ENCODE results near the gene MAPK1.
A peak's percentile ranks its signal among the peaks of the same experiment; 100 is the strongest.
"Not testable (repeated sequence)": the region's sequence is repeated elsewhere in the genome, so short reads cannot be mapped to it uniquely, and the experiment has no call there.

MAPK1 gene

GRCh38 chr22:21744917-21745316 lies 122.5 kb downstream of the MAPK1 start:
- DNase-seq: not testable (repeated sequence)

DNA sequence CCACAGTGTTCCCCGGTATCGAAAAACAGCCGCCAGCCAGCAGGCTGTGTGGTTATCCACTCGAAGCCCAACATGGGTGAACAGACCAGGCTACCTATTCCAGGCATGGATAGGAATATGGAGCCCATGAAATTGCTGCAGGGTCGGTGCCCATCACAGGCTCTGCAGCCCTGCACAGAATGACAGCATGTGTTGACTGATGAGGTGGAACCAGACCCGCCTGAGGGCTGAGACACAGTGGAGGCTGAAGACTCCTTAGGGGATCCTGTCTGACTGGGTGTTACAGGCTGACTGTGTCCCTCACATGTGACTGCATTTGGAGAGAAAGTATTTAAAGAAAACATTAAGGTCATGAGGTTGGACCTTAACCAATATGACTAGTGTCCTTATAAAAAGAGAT lies 125.7 kb downstream of the MAPK1 start:
- DNase-seq: no peak

DNA sequence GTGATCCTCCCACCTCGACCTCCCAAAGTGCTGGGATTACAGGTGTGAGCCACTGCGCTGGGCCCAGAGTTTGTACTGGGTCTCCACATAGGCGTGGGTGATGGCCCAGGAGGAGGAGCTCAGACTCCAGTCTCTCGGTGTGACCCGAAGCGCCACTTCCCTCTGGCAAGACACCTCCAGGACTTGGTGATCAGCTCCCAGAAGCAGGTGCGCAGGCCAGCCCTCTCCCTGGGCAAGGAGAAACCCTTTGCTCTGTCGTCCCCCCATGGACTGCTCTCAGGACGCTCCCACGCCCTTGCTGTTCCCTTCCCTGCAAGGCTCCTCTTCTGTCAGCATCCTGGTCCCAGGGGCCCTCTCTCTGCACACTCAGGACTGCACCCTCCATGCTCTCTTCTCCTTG lies 126.4 kb downstream of the MAPK1 start:
- DNase-seq: no peak

GRCh38 chr22:21739828-21740377 lies 127.5 kb downstream of the MAPK1 start:
- no peak for DNase-seq

GRCh38 chr22:21738966-21739365 lies 128.5 kb downstream of the MAPK1 start:
- DNase-seq: no peak

- no peak for DNase-seq
Observed at GRCh38 chr22:21738081-21738480, 129.4 kb downstream of the MAPK1 start.

DNA sequence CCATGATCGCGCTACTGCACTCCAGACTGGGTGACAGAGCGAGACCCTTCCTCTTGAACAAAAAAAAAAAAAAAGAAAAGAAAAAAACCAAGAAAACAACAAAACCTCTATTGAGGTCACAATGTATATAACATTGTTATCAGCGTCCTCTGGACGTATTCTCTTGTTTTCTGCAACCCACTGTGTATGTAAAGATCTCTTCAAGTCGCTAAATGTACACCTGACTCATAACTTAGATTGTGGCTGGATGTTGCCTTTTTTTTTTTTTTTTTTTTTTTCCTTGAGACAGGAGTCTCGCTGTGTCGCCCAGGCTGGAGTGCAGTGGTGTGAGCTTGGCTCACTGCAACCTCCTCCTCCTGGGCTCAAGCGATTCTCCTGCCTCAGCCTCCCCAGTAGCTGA lies 130.5 kb downstream of the MAPK1 start:
- DNase-seq: no peak

- DNase-seq: no peak
Observed at GRCh38 chr22:21736084-21736642, 131.3 kb downstream of the MAPK1 start.

- DNase-seq: peak; percentile 95
Observed at GRCh38 chr22:21735200-21736083, 132.0 kb downstream of the MAPK1 start, which contains the start of gene YPEL1. YPEL1 (minus strand) TSS chr22:21735794; CDS start chr22:21710744, 25,050 bp downstream.

DNA sequence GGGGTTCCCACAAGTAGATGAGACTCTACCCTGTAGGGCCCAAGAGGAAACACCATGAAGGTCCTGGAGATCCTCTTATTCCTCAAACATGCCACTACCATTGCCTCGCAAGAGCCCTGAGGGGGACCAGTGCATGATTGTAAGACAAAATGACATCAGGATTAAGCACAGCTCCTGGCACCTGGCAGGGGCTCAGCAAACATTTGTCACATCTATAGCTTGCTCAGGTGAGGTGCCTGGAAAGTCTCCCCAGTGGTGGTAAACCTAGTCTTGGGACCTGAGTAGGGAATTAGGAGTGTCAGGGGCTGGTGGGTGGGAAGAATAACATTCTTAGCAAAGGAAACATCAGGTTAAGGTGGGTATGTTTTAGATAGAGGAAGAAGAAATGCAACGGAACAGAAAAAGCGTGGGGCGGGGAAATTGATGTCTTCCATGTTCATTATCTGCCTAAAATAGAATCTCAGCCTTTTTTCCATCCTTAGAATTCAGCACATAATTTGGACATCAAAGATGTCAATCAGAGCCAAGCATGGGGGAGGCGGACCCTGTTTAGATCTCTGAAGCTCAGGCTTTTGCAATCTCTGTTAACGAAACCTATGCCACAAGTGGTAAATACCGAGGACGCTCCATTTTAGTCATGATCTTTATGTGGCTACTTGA lies 132.8 kb downstream of the MAPK1 start:
- DNase-seq: no peak

GRCh38 chr22:21731503-21731902 lies 135.9 kb downstream of the MAPK1 start:
- DNase-seq: no peak

- no peak for DNase-seq
Observed at GRCh38 chr22:21730535-21731308, 136.7 kb downstream of the MAPK1 start.

DNA sequence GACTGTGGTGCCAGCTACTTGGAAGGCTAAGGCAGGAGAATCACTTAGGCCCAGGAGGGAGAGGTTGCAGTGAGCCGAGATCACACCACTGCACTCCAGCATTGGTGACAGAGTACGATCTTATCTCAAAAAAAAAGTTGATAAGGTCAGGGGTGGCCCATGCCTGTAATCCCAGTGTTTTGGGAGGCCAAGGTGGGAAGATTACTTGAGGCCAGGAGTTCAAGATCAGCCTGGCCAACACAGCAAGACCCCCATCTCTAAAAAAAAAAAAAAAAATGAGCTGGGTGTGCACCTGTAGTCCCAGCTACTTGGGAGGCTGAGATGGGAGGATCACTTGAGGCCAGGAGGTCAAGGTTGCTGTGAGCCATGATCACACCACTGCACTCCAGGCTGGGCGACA lies 138.3 kb downstream of the MAPK1 start:
- not testable (repeated sequence) for DNase-seq

- no peak for DNase-seq
Observed at GRCh38 chr22:21728270-21728669, 139.2 kb downstream of the MAPK1 start.

DNA sequence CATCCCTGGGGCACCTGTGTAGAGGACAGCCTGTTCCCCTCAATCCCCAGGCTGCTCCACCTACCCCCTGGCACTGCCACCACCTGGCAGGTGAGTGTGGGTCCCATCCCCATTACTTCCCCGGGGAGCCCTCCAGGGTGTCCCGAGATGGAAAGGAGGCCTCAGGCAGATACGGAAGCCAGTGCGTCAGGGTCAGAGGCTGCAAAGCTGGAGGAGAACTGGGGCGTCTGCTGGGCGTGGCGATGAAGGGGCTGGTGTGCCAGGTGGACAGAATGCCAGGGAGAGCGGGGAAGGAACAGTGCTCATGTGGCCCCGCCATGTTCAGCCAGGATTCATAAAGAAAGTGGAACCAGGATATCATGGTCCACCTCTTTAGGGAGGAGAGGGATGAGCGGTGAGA lies 139.7 kb downstream of the MAPK1 start:
- no peak for DNase-seq

GRCh38 chr22:21727159-21727558 lies 140.3 kb downstream of the MAPK1 start:
- DNase-seq: no peak

DNA sequence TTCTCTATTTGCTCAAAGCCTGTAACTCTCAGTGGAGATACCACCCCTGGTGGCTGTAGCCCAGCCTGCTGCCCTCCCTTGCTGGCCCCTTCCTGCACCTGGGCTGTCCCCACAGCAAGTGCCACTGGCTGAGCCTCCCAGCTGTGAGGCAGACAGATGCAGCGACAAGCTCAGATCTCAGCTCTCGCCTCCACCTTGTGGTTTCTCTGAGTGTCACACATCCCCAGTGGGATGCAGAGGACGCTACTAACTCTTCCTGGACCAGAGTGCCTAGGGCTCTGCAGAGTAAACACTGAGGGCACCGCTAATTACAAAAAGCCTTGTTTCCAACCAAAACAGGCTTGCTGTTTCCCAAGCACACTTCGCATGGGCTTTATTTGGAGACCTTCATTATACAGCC lies 140.8 kb downstream of the MAPK1 start:
- DNase-seq: no peak

DNA sequence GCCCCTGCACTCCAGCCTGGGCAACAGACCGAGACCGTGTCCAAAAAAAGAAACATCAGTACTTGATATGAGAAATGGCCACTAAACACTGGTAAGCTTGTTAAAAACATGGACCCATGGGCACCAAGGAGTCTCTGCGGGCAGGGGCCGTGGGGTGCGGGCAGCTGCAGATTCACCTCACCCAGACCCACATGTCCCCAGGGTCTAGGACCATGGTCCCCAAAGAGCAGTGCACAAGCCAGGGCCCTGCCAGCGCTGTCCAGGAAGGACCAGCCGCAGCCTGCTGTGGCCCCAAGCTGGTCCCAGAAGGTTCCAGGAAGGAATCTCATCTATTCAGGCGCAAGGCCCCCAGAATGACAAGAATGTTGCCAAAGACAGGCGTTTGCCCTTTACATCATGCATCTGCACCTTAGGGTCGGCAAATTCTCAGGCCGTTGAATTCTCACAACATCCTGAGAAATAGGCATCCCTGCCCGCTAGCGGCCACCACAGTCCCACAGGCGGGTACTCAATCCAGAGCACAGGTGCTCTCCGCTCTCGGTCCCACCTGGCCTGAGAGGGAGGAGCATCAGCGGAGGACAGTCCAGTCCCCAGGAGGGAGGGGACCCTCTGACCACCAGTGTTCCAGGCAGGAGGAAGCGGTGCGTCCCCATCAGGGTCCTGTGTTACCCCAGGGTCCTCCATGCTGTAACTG lies 141.3 kb downstream of the MAPK1 start:
- DNase-seq: no peak

DNA sequence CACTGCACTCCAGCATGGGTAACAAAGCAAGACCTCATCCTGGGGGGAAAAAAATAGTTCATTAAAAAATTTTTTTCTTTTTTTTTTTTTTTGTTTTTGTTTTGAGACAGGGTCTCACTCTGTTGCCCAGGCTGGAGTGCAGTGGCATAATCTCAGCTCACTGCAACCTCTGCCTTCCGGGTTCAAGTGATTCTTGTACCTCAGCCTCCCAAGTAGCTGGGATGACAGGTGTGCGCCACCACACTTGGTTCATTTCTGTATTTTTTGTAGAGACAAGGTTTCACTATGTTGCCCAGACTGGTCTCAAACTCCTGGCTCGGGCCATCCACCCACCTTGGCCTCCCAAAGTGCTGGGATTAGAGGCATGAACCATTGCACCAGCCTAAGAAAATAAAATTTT lies 142.9 kb downstream of the MAPK1 start:
- DNase-seq: not testable (repeated sequence)

GRCh38 chr22:21721195-21721852 lies 146.1 kb downstream of the MAPK1 start:
- not testable (repeated sequence) for DNase-seq

DNA sequence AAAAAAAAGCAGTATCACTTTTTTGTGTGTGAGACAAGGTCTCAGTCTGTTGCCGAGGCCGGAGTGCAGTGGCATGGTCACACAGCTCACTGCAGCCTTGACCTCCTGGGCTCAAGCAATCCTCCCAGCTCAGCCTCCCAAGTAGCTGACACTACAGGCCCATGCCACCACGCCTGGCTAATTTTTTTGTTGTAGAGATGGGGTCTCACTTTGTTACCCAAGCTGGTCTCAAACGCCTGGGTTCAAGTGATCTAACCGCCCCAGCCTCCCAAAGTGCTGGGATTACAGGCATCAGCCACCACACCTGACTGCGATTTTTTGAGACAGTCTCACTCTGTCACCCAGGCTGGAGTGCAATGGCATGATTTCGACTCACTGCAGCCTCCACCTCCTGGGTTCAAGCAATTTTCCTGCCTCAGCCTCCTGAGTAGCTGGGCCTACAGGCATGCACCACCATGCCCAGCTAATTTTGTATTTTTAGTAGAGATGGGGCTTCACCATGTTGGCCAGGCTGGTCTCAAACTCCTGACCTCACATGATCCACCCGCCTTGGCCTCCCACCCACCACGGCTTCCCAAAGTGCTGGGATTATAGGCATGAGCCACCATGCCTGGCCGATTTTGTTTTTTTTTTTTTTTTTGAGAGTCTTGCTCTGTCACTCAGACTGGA lies 147.1 kb downstream of the MAPK1 start:
- not testable (repeated sequence) for DNase-seq
